Osteocyte (in vitro differentiated cells): ENCODE results near the gene KDM2B. TPM values are rescaled to one million over a fixed set of nuclear protein-coding genes. Genes with fewer than 3 reads are reported as not detected.

Source experiments
- DNase-seq: peaks from one replicate; pipeline ENCODE4 v3.0.0; 2021; ENCODE audit warnings: mixed read lengths; ENCODE audit not compliant: unreplicated experiment; ENCODE audit errors: extremely low spot score
- H3K27ac Mint-ChIP-seq: one replicate; pipeline ENCODE4 v1.8.0; 2021; ENCODE audit warnings: mild to moderate bottlenecking, mixed read lengths; ENCODE audit not compliant: unreplicated experiment
- H3K27me3 Mint-ChIP-seq: one replicate; pipeline ENCODE4 v1.8.0; 2021; ENCODE audit warnings: mixed read lengths; ENCODE audit not compliant: unreplicated experiment
- H3K36me3 Mint-ChIP-seq: one replicate; pipeline ENCODE4 v1.8.0; 2021; ENCODE audit warnings: mixed read lengths; ENCODE audit not compliant: unreplicated experiment
- H3K4me1 Mint-ChIP-seq: one replicate; pipeline ENCODE4 v1.8.0; 2021; ENCODE audit warnings: mixed read lengths; ENCODE audit not compliant: unreplicated experiment
- H3K4me3 Mint-ChIP-seq: one replicate; pipeline ENCODE4 v1.8.0; 2021; ENCODE audit warnings: mild to moderate bottlenecking, moderate library complexity, mixed read lengths; ENCODE audit not compliant: unreplicated experiment
- H3K9me3 Mint-ChIP-seq: one replicate; pipeline ENCODE4 v1.8.0; 2021; ENCODE audit warnings: mixed read lengths; ENCODE audit not compliant: unreplicated experiment
- total RNA-seq: library from RNA; stranded (reverse); gene quantifications from 2 replicates; pipeline ENCODE4 v1.2.1, GENCODE V29; 2021
- TF ChIP-seq, protein P1 (sequence below): fragments of 200-600 bp; sonication (generic); IDR thresholded peaks from 2 replicates; pipeline ENCODE4 v1.5.0; 2021; ENCODE audit warnings: antibody characterized with exemption, mild to moderate bottlenecking, moderate library complexity

KDM2B gene
- total RNA-seq, 1 donor from 2014 or later = 31.9 TPM

DNA sequence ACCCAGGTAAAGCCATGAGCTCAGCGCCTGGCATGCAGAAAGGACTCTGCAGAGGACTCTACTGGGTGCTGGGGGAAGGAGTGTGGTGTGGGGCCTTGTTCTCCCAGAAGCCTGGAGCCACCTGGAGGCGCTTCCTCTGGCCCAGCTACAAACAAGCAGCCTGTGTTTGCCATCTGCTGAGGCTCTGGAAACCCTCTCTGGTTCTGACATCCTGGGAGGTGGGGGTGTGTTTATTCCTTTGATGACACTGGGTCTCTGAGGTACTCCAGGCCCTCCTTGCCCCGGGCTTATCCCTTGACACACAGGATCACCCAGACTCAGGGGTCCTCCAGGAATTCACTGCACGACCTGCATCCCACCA is 136.0 kb downstream of the KDM2B start:
- Mint-ChIP-seq H3K4me1 (peaks cover 3% of the 10 kb centered on the region), H3K36me3 (peaks cover 19% of the 10 kb centered on the region), H3K27ac (no peak overlapping the region), H3K9me3 (no peaks in the 10 kb centered on the region), H3K27me3 (no peaks in the 10 kb centered on the region), H3K4me3 (no peak overlapping the region)
- DNase-seq = no peak
- TF ChIP-seq, protein P1, sequence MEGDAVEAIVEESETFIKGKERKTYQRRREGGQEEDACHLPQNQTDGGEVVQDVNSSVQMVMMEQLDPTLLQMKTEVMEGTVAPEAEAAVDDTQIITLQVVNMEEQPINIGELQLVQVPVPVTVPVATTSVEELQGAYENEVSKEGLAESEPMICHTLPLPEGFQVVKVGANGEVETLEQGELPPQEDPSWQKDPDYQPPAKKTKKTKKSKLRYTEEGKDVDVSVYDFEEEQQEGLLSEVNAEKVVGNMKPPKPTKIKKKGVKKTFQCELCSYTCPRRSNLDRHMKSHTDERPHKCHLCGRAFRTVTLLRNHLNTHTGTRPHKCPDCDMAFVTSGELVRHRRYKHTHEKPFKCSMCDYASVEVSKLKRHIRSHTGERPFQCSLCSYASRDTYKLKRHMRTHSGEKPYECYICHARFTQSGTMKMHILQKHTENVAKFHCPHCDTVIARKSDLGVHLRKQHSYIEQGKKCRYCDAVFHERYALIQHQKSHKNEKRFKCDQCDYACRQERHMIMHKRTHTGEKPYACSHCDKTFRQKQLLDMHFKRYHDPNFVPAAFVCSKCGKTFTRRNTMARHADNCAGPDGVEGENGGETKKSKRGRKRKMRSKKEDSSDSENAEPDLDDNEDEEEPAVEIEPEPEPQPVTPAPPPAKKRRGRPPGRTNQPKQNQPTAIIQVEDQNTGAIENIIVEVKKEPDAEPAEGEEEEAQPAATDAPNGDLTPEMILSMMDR = no peak

DNA sequence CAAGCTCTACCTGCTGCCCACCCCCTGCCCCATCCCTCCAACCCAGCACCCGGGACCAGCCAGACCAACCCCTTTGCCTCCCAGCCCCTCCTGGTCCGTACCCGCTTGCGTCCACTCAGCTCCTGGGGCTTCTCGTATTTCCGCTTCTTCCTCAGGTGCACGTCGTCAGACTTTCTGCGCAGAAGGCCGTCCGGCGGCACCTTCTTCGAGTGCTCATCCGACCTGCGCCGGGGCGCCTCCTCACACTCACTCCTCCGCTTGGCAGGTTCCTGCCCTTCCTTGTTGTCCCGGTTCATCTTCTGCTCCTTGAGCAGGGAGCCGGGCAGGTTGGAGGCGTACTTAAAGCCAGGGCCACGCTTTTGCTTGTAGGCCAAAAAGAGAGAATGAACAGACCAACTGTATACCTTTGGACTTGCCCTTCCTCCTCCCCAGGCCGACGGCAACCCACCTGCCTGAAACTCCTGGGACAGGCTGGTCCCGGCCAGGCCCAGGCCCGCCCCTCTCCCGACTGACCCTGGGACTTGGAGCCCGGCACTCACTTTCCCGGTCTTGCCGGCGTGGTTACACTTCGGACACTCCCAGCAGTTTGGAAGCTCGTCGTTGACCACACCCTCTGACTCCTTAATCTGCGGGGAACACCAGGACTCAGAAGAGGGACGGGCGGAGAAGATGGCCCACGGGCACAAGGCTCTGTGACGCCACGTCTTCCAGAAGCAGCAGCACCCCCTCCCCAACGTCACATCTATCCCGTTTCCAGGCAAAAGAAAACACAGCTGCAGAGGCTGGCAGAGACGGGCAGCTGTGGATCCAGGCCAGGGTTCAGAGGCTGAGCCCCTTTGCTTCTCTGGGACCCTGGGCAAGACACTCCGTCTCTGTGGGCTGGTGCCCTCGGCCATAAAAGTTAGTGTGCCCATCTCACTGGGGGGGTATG is 136.6 kb downstream of the KDM2B start:
- Mint-ChIP-seq H3K4me3 (no peak overlapping the region), H3K4me1 (peaks cover 3% of the 10 kb centered on the region), H3K27me3 (no peaks in the 10 kb centered on the region), H3K9me3 (no peaks in the 10 kb centered on the region), H3K36me3 (peaks cover 23% of the 10 kb centered on the region), H3K27ac (peak overlapping the region; percentile 31)
- TF ChIP-seq, protein P1 = no peak
- no peak for DNase-seq

DNA sequence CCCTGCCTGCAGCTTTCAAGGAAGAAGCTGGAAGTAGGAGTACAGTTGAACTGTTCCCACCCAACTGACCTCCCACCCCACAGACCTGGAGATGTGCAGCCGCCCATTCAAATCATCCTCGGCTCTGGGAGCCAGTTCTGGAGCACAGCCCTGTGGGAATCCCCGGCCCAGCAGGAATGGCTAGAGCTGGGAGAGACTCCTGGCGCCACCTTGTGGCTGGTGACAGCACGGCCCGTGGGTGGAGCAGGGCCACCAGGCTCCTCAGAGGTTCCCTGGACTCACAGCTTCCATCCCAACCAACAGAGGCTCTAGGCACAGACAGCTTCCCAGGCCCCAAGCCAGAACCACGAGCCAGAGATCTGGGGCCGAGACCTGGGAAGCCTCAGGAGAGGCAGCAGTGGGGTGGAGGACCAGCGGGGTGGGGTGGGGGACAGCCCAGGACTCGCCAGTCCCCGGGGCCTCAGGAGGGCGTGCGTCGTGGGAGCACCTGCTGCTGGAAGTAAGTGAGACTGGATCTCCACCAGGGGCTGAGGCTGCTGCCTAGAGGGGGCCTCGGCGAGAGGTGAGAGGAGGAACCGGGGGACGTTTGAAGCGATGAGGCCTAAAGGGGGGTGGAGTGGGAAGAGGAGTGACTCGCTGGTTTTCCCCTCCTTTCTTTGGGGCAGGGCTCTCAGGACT is 137.5 kb downstream of the KDM2B start:
- Mint-ChIP-seq H3K27ac (peak overlapping the region; percentile 34), H3K9me3 (no peaks in the 10 kb centered on the region), H3K27me3 (no peaks in the 10 kb centered on the region), H3K36me3 (peaks cover 19% of the 10 kb centered on the region), H3K4me3 (no peak overlapping the region), H3K4me1 (peaks cover 3% of the 10 kb centered on the region)
- TF ChIP-seq, protein P1 = peak; percentile 92
- DNase-seq = peak; percentile 95

DNA sequence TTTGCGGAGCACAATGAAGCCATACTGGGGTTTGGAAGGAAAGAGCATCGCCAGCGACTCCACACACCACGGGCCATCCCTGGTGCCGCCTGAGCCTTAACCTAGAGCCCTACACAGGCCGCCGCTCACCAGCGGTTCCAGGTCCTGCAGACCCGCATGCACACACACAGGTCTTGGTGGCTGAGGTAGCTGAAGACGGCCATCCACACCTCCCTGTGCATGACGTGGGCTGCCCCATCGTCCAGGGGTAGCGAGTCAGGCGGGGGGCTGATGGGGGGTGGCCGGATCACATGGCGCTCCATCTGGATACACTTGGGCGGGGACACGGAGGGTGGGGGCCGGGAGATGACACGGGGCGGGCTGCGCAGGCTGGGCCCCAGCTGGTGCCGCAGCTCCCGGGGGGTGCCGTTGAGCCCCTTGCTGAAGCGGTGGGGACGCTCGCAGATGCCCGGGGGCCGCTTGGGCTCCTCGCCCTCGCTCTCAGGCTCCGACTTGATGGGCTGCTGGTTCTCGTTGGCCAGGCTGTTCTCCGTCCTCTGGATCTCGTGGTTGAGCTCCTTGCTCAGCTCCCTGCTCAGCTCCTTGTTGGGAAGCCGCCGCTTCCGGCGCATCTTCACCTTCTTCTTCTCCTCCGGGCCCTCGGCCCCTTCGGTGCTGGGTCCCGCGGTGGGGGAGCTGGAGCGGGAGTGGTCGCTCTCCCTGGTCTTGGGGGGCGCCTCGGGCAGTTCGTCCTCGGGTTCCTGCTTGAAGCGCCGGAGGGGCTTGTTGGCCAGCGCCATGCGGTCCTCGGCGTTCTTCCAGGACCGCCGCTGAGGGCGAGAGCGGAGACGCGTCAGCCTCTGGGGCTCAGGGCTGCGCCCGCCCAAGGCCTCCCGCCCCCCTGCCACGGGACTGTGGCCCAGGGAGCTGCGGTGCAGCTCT is 138.5 kb downstream of the KDM2B start:
- no peak for DNase-seq
- Mint-ChIP-seq H3K36me3 (peaks cover 23% of the 10 kb centered on the region), H3K4me3 (no peak overlapping the region), H3K4me1 (peaks cover 3% of the 10 kb centered on the region), H3K9me3 (no peaks in the 10 kb centered on the region), H3K27ac (no peak overlapping the region), H3K27me3 (no peaks in the 10 kb centered on the region)
- TF ChIP-seq, protein P1 = no peak
